AG04450 (cell line): ENCODE measurements around the gene PPP1R36. TPM values are rescaled to one million over a fixed set of nuclear protein-coding genes. Genes with fewer than 3 reads are reported as not detected.
"Not testable (repeated sequence)": the region's sequence is repeated elsewhere in the genome, so short reads cannot be mapped to it uniquely, and the experiment has no call there.

Source experiments
- CTCF ChIA-PET: fragments of 300-600, 350-600 bp; formaldehyde crosslinking; extraction: SDS; loops from one replicate; lab custom pipeline; 2022; ENCODE audit warnings: antibody characterized with exemption, inconsistent platforms; lab: Charles Lee
- POLR2A ChIA-PET: fragments of 350-600 bp; formaldehyde crosslinking; extraction: SDS; loops from one replicate; lab custom pipeline; 2021; ENCODE audit warnings: antibody characterized with exemption, inconsistent platforms; lab: Yijun Ruan, JAX
- DNase-seq: peaks from one replicate; pipeline ENCODE4 v3.0.0-alpha.2; 2011; ENCODE audit warnings: low read depth, low spot score
- H3K27ac ChIP-seq: one replicate; pipeline ENCODE4 v1.5.1; 2012; ENCODE audit warnings: low read depth, low read length, control low read depth
- H3K27me3 ChIP-seq: one replicate; pipeline ENCODE4 v1.6.0; 2012; ENCODE audit warnings: low read length; ENCODE audit not compliant: control insufficient read depth, insufficient read depth
- H3K4me3 ChIP-seq: 2 replicates; pipeline ENCODE4 v1.5.1; 2011; ENCODE audit warnings: mild to moderate bottlenecking, low read depth, low read length, control low read depth
- H3K9me3 ChIP-seq: 2 replicates; pipeline ENCODE4 v1.5.1; 2012; ENCODE audit warnings: low read length; ENCODE audit not compliant: control insufficient read depth, insufficient read depth
- polyA plus RNA-seq: library from polyadenylated mRNA; depleted of rRNA; stranded (reverse); fragments of >200 nt; gene quantifications from 2 replicates; pipeline ENCODE4 v1.2.3, GENCODE V29; 2011
- TF ChIP-seq, protein P1 (sequence below): IDR thresholded peaks from 2 replicates; pipeline ENCODE4 v1.5.1; 2011; ENCODE audit warnings: low read depth, low read length, control low read depth, inconsistent platforms

PPP1R36 gene
- polyA plus RNA-seq, 1 experiment = 0.38 TPM

DNA sequence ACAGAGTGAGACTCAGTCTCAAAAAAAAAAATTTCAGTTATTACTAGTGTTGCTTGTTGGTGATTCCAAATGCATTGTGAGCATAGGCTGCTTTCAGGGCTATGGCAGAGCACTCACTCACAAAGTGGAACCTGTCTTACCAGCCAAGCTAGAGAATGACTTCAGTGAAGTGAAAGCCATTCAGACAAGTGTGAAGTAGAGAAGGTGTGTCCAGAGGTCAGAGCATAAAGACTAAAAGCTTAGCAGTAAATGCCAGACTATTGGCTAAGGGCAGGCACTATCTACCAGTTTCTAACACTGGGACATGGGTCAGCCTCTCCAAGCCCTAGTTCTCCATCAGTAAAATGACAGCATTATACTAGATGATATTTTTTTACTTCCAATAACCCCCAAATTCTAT is 12.7 kb downstream of the PPP1R36 start:
- CTCF ChIA-PET = no interaction called here
- no peaks in the 10 kb centered on the region for H3K9me3 ChIP-seq

DNA sequence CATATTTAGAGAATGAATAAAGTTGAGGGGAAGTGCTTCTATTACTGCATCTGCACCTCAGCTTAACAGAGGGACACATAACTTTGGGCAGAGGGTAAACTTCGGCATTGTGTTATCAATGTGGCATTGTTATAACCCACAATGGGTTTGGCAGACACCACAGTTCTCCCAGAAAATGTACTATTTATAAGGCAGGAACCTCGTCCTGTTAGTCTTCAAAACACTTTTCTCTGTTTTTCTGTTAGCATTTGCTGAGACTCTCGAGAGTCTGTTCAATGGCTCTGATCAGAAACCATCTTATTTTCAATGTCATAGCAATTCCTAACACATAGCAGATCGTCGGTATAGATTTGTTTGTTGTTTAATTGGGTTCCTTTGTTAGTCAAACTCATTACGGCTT is 13.9 kb downstream of the PPP1R36 start:
- ChIA-PET CTCF (no interaction called here), POLR2A (interaction anchor here (0.7 kb wide), 1 partner anchor 16 kb away, joined by 3 read pairs; no protein-coding TSS in a partner anchor)
- H3K27me3 ChIP-seq = no peaks in the 10 kb centered on the region
- H3K4me3 ChIP-seq = no peak overlapping the region
- H3K27ac ChIP-seq = no peak overlapping the region
- DNase-seq = no peak
- no peaks in the 10 kb centered on the region for H3K9me3 ChIP-seq
- TF ChIP-seq, protein P1, sequence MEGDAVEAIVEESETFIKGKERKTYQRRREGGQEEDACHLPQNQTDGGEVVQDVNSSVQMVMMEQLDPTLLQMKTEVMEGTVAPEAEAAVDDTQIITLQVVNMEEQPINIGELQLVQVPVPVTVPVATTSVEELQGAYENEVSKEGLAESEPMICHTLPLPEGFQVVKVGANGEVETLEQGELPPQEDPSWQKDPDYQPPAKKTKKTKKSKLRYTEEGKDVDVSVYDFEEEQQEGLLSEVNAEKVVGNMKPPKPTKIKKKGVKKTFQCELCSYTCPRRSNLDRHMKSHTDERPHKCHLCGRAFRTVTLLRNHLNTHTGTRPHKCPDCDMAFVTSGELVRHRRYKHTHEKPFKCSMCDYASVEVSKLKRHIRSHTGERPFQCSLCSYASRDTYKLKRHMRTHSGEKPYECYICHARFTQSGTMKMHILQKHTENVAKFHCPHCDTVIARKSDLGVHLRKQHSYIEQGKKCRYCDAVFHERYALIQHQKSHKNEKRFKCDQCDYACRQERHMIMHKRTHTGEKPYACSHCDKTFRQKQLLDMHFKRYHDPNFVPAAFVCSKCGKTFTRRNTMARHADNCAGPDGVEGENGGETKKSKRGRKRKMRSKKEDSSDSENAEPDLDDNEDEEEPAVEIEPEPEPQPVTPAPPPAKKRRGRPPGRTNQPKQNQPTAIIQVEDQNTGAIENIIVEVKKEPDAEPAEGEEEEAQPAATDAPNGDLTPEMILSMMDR = no peak

More for the DNA sequence above, 12.7 kb downstream of the PPP1R36 start:
- no peak for DNase-seq
- TF ChIP-seq, protein P1 = no peak
- Histone ChIP-seq H3K27me3 (no peaks in the 10 kb centered on the region), H3K27ac (no peak overlapping the region), H3K4me3 (no peak overlapping the region)
- POLR2A ChIA-PET = no interaction called here

DNA sequence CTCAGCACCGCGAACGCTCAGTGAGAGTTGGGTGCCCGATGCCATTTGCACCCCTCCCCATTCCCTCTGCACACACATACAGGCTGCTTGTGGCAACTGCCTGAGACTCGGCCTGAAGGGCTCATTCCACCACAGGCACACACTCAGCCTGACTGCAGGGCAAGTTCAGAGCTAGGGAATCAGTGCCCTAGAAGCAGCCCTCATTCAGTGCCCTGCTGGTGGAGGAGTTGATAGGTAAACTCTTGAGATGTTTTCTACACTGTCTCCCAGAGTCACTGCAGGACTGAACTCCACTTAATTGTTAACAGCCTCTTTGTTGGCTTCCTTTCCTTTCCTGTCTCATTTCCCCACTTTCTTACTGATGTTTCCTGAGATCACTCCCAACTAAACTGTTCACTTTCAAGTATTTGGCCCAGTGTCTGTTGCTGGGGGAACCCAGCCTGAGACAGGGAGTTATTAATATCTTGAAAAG is 16.9 kb downstream of the PPP1R36 start:
- TF ChIP-seq, protein P1 = no peak
- no peaks in the 10 kb centered on the region for H3K27me3 ChIP-seq
- DNase-seq = no peak
- CTCF ChIA-PET = interaction anchor here (0.7 kb wide), 1 partner anchor 10 kb away, joined by 4 read pairs; no protein-coding TSS in a partner anchor
- POLR2A ChIA-PET = interaction anchor here (0.6 to 0.7 kb wide), 2 partner anchors 10 to 61 kb away, joined by 3 read pairs; no protein-coding TSS in a partner anchor
- H3K9me3 ChIP-seq = no peaks in the 10 kb centered on the region
- no peak overlapping the region for H3K27ac ChIP-seq
- no peak overlapping the region for H3K4me3 ChIP-seq

DNA sequence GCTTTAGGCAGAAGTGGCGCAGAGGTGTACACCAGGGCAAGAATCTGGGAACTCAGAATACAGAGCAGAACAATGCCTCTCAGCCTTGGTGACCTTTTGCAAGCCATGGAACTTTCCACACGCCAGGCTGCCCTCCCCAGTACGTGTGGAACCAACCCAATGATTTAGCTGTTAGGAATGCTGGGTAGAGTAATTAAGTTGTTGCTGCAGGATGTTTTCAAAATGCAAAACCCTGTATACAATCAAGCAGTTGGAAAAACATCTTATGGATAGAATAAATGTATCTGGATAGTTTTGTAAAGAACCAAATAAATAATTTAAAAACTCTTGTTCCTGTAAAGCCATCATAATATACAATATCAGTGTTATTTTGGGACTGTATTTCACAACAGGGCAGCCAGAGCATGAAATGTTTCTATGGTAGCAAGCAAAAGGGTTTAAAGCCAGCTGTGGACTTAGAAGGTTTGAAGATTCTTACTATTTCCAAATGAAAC is 19.4 kb downstream of the PPP1R36 start:
- Histone ChIP-seq H3K4me3 (no peak overlapping the region), H3K27me3 (no peaks in the 10 kb centered on the region), H3K27ac (no peak overlapping the region), H3K9me3 (no peaks in the 10 kb centered on the region)
- no peak for DNase-seq
- TF ChIP-seq, protein P1 = no peak
- CTCF ChIA-PET = interaction anchor here (0.7 kb wide), 1 partner anchor 1768 kb away, joined by 3 read pairs; no protein-coding TSS in a partner anchor
- POLR2A ChIA-PET = interaction anchor here (0.7 to 1.8 kb wide), 2 partner anchors 29 to 65 kb away, joined by 3 to 6 read pairs; partner anchors contain the start of gene HSPA2

DNA sequence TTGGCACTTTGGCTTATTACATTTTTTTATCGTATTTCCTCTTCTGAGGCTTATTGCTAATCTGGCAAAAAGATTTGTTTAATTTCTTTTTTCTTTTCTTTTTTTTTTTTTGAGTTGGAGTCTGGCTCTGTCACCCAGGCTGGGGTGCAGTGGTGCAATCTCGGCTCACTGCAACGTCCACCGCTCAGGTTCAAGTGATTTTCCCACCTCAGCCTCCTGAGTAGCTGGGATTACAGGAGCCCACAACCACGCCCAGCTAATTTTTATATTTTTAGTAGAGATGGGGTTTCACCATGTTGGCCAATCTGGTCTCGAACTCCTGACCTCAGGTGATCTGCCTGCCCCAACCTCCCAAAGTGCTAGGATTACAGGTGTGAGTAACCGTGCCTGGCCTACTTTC is 19.9 kb downstream of the PPP1R36 start:
- DNase-seq, H3K9me3 ChIP-seq, H3K4me3 ChIP-seq, H3K27me3 ChIP-seq, H3K27ac ChIP-seq: not testable (repeated sequence)
- POLR2A ChIA-PET = interaction anchor here (0.7 to 1.8 kb wide), 2 partner anchors 29 to 66 kb away, joined by 3 to 6 read pairs; partner anchors contain the start of gene HSPA2
- CTCF ChIA-PET = interaction anchor here (0.7 kb wide), 1 partner anchor 1769 kb away, joined by 3 read pairs; no protein-coding TSS in a partner anchor
